GM19240 (cell line): ENCODE results near the gene ZBTB38.

Source experiments
- DNase-seq: peaks from one replicate; pipeline ENCODE4 v3.0.0; 2011; ENCODE audit warnings: low spot score; ENCODE audit not compliant: insufficient read length

The ZBTB38 gene

DNA sequence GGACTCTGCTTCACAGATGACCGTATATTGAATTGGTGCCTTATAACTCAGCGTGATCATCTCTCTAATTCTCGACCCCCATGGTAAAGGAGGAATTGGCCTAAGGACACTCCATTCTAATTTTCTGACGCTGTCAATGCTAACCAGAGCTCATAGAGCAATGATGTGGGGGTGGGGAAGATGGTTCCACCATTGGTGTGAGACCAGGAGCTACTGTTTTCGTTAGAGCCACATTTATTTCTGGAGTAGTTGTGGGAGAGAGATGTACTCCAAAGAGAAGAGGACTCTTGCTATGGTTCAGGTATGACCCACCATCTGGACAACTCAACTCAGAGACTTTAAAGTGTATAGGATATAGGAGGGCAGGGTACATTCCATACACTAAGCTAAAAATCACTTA is 16.3 kb downstream of the ZBTB38 start:
- no peak for DNase-seq

DNA sequence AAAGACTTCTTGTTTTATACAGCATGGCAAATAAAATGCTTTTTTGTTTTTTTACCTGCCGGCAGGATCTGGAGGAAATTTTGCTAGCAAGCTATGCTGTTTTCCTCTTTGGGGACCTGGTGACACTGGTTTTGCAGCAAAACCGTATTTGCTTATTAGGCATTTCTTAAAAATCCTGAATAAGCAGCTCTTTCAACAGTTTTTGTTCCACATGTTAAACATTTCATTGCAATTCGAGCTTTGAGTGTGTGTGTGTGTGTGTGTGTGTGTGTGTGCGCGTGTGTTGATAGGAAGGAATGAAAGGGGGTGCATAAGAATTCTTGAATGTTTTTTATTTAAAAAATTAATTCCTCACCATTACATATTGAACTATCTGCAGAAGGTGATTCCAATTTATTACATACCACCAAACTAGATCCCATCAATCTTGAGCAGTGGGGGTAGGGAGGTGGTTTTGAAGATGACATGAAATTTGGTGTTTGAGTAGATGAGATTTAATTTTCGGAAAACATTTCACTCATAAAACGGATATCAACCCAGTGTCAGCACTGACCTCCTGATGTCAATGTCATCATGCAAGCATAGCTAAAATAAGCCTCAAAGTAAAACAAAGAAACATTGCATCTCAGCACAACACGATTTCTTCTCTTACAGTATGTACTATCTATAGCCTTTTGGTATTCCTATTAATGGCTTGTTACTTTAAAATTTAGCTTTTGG is 17.3 kb downstream of the ZBTB38 start:
- no peak for DNase-seq

DNA sequence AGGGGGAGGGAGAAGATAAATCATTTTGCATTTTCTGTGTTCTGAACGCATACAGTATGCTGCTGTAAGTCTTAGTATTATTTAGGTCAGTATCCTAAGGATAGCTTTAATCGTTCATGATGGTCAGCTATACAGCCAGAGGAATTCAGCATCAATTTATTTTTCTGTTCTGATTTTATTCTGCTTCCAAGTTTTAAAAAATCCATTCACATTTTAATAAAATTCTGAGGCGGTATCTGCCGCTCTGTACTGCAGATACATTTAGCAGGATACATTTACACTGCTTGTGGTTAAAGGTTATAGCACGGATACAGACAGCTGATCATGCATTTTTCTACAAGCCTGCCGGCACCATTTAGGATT is 17.8 kb downstream of the ZBTB38 start:
- DNase-seq = no peak

DNA sequence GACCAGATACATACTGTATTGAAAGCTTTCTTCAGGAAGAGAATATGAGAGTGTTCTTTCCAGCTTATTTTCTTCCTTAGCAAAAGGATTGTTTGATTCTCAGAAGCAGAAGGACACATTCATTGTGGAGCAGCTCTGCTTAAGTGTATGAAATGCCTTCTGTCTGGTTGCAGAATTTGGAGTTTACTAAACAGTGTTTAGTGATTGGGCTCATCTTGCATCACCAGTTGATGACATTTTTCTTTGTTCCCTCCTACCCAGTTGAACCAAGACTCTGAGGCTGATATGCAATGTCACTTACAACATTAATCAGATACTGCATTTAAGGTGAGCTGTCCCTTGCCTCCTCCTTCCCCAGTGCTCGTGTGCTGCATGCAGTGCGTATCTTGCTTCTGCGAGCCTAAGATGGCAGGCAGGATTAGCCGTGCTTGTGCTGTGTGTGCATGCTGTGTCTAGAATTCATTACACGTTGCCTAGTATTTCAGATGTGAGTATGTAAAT is 18.4 kb downstream of the ZBTB38 start:
- no peak for DNase-seq

DNA sequence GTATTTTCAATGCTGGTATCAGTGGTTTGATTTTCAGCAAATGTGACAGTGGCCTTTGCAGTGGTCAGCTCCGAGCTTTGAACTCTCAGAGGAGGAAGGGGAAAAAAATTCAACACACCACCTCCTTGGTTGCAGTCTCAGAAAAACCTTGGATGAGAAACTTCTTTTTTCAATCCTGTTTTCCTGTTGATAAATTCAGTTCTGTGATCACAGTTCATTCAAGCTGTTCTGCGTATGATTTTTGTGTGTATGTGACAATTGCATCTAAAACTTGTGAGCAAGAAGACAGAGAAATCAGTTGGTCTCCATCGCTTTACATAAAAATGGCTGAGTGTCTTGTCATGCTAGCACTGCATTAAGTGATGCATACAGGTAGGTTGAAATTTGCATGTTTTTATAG is 19.2 kb downstream of the ZBTB38 start:
- no peak for DNase-seq

DNA sequence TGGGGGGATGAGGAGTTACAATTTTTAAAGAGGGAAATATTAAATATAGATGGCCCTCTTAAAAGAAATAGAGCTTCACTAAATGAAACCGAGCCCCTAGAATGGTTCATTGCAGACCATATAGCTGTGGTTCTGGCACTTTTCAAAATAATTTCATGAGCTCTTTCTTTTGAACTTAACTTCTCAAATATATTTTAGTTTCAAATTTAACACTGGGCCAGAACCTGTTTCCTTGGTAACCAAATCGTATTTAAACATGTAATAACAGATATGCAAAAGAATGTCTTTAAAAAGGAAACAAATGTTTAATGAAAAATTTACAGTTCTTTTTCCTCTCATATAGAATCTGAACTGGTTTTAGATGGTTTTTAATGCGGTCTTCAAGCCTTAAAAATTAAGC is 20.1 kb downstream of the ZBTB38 start:
- DNase-seq = no peak

DNA sequence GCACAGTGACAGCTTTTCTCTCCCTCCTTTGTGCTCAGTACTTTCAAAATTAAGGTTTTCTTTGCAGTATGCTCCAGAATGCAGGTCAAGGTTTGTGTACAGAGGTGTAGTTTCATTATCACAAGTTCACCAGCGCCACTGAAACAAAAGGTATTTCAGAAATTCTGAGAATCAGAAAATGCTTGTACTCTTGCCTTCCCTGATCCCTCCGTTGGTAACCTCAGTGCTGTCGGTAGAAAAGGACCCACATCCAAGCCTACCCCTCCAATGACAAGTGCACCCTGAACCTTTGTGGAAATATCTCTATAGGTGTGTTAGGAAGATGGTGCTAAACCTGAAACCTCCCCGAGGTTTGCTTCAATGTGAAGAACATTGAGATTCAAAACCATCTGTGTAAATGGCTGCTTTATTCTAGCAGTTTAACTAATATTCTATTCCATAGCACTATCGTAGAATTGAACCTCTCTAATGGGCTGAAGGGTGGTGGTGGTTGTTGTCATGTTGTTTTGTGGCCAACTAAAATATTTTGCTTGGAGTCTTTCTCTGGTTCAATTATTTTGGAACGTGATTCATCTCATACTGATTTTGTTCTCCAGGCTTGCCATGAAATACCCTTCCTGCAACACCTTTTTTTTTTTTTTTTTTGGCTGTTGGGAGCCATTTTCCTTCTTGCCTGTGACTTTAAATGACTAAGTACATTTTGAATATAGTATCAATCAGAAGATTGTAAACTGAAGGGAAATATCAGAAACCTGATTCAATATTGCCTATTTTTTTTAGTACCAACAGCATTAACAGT is 20.7 kb downstream of the ZBTB38 start:
- no peak for DNase-seq

DNA sequence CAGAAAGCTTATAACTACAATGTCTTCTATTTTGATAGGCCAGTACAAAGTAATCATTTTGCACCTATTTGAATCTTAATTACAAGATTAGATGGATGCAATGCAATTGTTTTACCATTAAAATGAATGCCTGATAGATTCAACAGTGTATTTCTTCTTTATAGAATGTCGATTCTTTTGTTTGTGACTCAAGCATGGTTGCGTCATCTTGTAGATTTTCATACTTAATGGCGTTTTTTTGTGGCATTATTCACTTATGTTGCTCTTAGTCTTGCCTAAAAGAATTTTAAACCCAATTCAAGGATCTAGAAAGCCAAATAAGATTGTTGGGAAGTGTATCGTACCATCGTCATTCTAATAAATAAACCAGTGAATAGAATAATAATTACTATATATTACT is 21.4 kb downstream of the ZBTB38 start:
- DNase-seq = no peak

DNA sequence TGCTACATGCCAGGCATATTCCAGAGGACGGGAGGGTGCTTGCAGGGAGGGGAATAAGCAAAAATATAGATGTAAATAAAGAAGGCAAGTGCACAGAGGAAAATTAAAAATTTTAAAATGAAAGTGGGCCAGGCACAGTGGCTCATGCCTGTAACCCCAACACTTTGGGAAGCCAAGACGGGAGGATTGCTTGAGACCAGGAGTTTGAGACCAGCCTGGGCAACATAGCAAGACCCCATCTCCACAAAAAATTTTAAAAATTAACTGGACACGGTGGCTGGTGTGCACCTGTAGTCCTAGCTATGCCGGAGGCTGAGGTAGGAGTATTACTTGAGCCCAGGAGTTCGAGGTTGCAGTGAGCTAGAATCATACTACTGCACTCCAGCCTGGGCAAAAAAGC is 22.4 kb downstream of the ZBTB38 start:
- DNase-seq = no peak

DNA sequence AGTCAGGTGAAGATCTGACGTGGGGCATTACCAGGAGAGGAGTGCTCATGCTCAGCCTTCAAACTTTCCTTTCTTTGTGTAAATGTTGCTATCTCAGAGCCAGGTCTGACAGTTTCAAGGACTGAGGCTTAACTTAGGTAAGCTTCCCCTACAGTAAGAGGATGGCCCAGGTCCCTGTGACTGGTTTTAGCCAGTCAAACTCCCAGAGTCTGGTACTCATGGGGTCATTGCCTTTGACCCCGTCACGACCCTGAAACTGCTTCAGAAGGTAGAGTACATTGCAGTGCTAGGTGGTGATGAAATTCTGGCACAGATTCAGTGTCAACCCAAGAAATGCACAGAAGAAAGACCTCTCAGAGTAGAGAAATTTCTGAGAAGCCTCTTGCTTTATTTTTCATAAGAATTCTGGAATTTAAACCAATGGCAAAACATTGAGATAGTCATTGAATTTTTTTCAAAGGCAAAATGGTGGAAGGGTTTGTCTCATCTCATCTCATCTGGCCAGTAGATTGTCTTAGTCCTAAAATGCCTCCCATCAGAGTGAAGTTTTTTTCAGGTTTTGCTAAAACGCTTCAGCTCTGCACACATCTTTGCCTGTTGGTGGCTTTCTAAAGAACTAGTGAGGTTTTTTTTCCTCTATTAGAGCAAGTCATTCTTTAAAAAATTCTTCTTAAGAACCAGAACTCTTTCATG is 23.1 kb downstream of the ZBTB38 start:
- no peak for DNase-seq

DNA sequence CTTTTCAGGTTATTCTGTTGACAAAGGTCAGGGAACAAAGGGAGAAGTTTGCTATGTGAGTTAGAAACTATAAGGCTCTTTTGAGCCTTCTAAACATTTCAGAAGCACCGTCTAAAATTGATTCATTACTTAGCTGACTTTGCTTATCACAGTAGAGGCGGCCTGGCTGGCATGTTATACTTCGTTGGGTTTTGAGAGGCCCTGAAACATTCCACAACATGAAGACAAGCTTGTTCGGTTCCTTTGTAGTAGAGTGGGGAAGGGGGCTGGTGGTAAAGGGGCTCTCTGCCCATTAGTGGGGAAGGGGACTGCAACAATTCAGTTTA is 23.6 kb downstream of the ZBTB38 start:
- no peak for DNase-seq

DNA sequence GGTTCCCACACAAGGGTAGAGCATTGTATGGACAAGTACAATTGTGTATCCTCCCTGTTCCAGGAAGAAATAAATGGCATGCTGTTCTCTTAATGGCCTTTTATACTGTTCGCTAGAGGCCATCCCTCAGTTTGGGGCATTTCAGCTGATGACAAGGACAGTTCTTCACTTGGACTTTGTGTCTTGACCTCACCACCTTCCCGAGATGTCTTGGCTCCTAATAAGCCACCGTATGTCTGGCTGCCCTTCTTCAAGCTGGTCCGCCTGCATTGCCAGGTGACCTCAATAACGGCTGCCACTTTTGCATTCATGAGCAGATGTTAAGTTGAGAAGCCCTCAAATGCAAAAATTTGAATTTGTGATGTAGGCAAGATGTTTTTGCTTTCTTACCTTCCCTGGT is 24.1 kb downstream of the ZBTB38 start:
- DNase-seq = no peak

DNA sequence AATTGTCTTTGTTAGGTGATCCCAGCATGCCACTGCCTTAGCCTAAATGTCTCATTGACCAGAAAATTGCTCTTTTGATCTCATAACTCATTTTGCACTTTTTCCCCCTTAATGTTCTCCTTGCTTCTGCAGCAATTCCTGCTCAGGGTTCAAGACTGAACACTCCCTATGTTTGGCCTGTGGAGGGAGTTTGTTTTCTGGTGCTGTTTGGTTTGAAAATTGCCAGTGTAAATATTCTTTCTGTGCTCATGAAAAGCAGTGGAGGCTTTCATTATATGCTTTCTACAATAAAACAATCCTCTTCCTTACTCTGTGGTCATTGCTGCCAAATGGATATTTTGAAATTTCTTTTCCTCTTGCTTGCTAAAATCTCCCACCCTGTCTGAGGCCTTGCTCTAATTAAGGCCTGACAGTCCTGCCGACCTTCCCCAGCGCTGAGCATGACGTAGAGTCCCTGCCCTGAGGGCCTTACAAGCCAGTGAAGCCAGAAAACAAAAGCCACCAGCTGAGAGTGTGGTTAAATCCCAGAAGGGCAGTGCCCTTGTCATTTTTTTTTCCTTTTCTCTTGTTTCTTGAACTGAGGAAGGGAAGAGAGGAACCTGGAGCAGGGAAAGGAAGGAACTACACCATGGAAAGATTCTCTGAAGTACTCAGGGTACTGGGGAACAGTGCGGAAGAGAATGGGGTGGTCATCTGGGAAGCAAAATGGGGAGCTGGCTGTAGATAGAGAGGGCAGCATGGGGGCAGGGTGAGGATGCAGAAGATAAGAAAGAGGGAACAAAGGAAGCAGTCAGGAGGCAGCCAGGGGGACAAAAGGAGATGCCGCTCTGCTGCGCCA is 24.8 kb downstream of the ZBTB38 start:
- DNase-seq = no peak

DNA sequence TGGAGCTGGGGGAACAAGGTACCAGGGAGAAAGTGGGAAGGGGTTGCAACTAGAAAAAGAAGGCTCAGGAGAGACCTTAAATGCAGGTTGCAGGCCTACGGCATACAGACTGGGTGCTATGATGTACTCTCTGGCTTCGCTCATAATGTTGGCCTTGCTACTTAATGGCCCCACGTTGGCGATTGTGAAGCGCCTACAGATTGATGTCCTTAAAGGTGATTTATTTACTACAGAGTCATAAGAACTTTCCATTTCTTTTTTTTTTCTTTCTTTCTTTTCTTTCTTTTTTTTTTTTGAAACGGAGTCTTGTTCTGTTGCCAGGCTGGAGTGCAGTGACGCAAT is 25.4 kb downstream of the ZBTB38 start:
- DNase-seq = no peak

DNA sequence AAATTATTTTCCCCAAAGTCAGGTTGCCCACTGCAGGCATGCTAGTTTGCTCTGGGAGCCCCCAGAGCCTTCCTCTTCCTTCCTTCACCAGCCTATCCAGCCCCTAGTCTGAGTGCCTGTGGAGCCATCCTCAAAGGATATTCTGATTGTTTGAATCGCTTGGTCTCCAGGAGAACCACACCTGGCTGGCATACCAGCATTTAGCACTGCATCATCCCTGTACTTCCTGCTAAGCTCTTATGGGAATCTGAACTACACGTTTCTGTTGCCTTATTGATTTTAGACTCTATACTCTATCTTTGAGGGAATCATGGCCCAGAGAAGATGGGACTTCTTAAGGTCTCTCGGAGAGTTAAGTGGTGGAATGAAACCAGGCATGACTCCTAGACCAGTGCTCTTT is 26.3 kb downstream of the ZBTB38 start:
- DNase-seq = no peak

DNA sequence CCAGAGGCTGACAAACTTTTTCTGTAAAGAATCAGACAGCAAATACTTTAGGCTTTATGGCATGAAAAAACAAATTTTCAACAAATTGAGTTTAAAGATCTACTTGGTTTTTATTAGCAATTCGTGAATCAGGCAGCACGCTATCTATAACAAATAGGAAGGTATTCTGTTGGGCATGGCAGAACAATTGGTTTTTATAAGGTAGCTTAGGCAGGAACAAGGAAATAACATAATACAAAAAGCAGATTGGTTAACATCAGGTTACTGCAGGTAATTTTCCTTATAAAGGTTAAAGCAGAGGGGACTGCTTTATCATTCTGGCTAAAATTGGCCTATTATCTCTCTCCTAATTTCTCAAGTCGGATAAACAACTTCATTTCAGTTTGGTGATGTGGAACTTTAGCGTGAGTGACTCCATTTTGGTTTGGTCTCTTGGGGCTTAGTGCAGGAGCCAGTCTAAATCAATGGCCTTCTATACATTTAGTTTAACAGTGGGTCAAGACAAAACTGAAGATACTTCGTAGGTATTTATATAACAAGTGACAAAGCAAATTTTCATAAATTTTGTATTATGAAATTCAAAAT is 26.8 kb downstream of the ZBTB38 start:
- DNase-seq = no peak

DNA sequence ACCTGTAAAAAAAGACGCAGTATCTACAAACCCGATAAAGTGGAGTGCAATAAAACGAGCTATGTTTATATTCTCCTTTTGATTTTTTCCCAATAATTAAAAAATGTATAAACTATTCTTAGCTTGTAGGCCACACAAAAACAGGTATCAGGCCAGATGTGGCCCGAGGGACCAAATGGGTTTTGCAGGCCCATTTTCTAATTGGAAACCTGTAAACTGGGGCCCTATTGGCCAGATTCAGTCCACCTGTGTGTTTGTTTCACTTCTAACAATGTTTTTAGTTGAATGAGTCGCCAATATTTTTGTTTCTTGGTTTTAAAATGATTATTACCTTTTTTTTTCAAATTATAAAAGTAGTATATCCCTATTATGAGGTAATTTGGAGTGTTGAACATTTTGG is 29.7 kb downstream of the ZBTB38 start:
- no peak for DNase-seq

DNA sequence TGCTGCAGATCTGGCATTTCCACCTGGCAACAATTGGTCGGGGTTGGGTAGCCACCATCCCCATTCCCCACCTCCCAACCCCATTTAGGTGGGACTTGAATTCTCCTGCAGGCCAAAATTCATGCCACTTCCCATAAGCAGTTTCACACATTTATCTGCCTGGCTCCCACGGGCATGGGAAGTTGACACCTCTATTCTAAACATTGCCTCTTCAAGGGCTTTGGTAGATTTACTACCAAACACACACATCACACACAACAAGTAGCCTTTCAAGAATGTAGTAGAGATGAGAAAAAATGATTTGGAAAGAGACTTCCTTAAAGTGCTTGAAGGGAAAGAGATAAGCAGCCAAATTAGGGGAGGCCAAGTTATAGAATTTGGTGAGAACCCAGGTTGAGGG is 30.9 kb downstream of the ZBTB38 start:
- DNase-seq = no peak

DNA sequence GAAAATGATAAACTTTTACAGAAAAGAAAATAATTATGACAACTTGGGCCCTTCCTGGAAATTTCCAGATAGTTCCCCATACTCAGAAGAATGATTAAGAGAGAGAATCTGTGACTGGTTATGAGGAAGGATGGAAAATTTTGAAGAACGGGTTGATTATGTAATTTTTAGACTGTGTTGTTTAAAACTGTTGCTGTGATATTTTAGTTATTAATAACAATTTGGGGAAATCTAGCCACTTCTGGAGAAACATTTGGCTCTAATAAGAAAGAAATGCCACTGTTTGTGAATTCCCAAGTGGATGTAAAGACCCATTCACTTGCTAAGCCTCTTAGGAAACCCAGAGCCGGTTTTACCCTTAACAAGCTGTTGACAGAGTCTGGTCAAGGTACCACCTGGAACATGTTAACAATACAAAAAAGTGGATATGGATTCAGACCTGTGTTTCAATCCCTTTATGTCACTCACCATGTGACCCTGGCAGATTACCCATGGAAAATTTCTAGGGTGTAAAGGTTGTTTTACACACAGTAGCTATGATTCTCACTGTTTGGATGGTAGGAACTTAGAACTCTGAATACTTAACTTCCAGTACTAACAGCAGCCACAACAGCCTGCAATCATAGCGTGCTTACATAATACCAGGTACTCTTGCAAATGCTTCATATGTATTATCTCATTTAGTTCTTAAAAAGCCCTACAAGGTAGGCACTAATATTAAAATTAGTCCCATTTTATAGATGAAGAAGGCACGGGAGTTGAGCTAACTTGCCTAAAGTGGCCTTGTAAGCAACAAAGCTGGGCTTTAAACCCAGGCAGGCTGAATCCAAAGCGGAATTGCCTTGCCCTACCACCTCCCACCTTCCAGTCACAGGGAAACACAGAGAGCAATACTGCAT is 32.0 kb downstream of the ZBTB38 start:
- no peak for DNase-seq

DNA sequence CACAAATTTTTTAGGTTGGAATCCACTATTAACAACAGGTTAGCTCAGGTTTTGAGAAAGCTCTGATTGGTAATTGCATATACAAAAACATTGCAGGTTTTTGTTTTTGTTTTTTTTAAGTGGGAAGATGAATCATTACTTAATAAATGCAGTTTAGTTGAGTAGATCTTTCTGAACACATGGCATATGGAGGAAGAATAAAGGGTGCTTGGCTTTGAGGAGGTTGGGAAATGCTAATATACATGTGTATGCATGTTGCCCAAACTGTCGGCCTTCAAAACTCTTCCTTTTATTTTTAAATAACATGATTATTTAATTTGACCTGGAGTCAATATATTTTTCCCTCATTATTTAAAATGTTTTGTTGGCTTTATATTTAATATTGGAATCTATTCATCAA is 32.8 kb downstream of the ZBTB38 start:
- no peak for DNase-seq
